Cardiac fibroblast (primary cell): ENCODE results near the gene KCNAB1.

Source experiments
- DNase-seq, 2 donors: peaks; one replicate each; pipeline versions ENCODE4 v3.0.0 to v3.0.0-alpha.2; 2010; ENCODE audit warnings: low read depth in 2 of 2
- H3K4me3 ChIP-seq, 2 donors: replicated peaks in 1 of 2; 1 replicate in 1 of 2; 2 replicates in 1 of 2; pipeline ENCODE4 v1.5.1; 2011; ENCODE audit warnings: low read depth in 2 of 2, low read length in 2 of 2, mild to moderate bottlenecking in 2 of 2, moderate library complexity in 1 of 2
- TF ChIP-seq, protein P1 (sequence below): IDR thresholded peaks from one replicate; pipeline ENCODE4 v1.5.1; 2011; ENCODE audit warnings: low read depth, mild to moderate bottlenecking, low read length, inconsistent platforms

Gene KCNAB1

DNA sequence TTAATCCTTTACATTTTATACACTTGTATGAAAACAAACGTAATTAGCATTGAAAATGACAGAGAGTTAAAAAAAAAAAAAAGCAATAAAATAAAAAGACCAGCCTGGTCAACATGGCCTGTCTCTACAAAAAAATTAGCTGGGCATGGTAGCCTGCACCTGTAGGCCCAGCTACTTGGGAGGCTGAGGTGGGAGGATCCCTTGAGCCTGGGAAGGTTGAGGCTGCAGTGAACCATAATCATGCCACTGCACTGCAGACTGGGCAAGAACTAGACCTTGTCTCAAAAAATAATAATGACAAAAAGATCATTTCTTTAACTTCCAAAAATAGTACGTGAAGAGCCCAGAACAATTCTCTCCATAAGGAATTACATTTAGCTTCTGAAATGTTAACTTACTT lies 432.6 kb downstream of the KCNAB1 start:
- TF ChIP-seq, protein P1, sequence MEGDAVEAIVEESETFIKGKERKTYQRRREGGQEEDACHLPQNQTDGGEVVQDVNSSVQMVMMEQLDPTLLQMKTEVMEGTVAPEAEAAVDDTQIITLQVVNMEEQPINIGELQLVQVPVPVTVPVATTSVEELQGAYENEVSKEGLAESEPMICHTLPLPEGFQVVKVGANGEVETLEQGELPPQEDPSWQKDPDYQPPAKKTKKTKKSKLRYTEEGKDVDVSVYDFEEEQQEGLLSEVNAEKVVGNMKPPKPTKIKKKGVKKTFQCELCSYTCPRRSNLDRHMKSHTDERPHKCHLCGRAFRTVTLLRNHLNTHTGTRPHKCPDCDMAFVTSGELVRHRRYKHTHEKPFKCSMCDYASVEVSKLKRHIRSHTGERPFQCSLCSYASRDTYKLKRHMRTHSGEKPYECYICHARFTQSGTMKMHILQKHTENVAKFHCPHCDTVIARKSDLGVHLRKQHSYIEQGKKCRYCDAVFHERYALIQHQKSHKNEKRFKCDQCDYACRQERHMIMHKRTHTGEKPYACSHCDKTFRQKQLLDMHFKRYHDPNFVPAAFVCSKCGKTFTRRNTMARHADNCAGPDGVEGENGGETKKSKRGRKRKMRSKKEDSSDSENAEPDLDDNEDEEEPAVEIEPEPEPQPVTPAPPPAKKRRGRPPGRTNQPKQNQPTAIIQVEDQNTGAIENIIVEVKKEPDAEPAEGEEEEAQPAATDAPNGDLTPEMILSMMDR, result no peak
- H3K4me3 ChIP-seq, result peak overlapping the region in 1 of 2 donors; percentile 84
- no peak for DNase-seq

DNA sequence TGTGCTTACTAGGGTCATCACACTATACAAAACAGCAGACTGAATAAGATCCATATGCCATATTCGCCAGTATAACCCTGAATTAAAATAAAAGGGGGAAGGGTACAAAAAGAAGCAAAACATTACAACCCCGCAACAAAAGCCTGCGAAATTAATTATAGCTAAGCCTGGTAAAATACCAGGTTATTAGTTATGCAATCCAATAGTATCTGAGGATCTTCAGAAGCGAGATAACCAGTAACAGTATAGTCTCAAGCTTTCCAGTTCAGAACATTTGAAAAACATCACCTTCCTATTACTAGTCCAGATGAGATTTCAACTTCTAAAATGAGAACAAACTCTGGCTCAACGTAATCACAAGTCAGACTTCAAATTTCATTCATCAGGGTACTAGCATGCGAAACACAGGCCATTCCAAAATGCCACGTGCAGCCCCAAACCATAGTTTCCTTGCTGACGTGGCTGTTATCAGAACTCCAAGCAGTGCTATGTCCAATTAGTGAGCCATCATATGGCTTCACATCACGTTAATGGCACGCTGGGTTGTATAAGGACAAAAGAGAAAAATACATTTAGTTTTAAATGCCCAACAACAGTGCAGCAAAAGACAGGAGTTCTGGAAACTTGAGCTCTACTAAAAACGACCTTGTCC lies 433.5 kb downstream of the KCNAB1 start:
- peak; percentile 75 to 79 for DNase-seq
- H3K4me3 ChIP-seq, result peak overlapping the region; percentile 72 to 84
- TF ChIP-seq, protein P1, result no peak

DNA sequence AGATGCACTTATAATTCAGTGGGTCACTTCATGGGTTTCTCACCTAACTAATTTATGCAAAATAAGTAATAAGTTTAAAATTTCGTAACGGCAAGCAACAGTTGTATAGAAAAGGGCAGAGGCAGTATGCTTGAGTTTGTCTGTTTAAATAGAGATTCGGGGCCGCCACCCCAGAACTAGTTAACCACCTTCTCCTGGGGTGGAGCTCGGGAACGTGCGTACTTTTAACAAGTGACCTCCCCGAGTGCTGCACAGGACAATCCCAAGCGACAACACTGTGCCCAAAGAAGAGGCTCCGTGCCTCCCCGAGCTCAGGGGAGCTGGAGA lies 434.1 kb downstream of the KCNAB1 start:
- no peak for DNase-seq
- TF ChIP-seq, protein P1, result no peak
- H3K4me3 ChIP-seq, result peak overlapping the region; percentile 72 to 84

DNA sequence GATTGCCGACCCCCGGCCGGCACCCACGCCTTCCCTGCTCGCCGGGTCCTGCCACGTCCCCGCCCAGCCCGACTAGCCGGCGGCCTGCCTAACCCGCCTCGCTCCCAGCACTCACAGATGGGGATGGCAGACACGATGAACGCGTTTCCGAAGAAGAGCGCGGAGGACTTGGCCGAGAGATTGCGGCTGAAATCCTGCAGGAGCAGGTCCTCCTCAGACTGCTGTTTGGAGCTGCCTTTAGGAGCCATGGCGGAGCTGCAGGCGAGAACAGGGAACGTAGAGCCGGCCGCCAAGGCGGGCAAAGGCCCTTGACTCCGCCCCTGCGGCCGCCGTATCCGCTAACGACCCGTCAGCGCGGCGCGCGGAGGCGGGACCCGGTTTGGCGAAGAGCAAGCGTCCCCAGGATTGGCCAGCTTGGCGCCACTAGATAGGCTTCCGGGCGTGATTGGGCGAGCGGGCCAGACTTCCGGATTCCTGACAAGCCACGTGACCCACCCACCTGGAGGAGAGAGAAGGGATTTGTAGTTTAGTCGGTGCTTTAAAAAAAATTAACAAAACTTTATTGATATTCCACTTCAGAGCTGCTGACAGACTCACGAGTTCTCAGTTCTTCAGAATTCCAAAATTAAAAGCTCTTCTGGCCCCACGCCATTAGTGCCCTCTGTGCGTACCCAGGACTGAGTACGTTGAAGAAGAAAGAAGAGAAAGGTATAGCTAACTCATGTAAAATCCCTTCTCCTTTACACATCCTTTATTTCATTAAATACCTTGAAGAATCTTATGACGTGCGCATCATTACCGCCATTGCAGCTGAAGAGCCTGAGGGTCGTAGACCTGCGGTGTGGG lies 434.7 kb downstream of the KCNAB1 start, which contains the start of gene SSR3:
SSR3 (minus strand) TSS at position 276 of the 846 bp plus-strand sequence; CDS start at position 248, 28 bp downstream.
- DNase-seq, result peak; percentile 100
- TF ChIP-seq, protein P1, result peak; percentile 27
- H3K4me3 ChIP-seq, result peak within 1 kb of the TSS; percentile 72 to 84

DNA sequence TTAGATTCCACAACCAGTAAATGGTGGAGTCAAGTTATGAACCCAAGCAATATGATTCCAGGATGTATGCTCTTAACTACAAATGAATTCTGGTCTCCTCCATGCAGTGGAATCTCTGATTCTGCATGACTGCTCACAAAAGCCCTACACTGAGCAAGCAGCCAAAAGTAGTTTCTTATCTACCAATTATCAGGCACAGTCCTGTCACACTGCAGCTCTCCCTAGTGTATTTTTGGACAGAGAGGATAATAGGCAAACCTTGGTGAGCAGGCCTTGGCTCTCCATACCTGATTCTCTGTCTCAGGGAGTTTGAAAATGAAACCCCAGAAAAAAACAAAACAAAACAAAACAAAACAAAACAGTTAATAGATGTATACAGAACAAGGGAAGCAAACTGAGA lies 438.0 kb downstream of the KCNAB1 start:
- no peak for DNase-seq
- TF ChIP-seq, protein P1, result no peak
- no peak overlapping the region for H3K4me3 ChIP-seq

DNA sequence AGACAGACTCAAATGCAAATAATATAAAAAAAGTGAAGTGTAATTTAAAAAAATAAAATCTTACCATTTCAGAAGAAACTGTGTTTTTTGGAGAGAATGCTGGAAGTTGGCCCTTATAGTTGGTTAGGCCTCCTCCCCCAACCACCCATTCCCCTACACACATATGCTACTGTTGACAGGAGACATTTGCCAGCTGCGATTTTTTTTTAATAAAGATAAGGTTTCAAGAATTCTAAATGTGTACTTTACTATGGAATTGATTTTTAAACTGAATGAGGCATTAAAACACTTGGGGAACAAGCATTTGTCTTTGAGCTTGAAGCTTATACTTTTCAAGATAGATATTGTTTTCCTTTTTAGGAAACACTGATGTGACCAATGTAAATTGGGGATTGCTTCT lies 438.9 kb downstream of the KCNAB1 start:
- H3K4me3 ChIP-seq, result no peak overlapping the region
- TF ChIP-seq, protein P1, result no peak

More for the DNA sequence above, 438.9 kb downstream of the KCNAB1 start:
- no peak for DNase-seq
